Sigmoid colon (tissue), 4 donors: ENCODE data around the gene CCNDBP1.

Experiments
- CTCF ChIP-seq, 4 experiments: fragments of 450-650 bp in 3 of 4; fragments of 200-600 bp in 1 of 4; IDR thresholded peaks; one replicate each; pipeline ENCODE4 v1.5.1; 2016 to 2019; ENCODE audit warnings: antibody characterized with exemption in 4 of 4, mild to moderate bottlenecking in 3 of 4, moderate library complexity in 2 of 4
- EP300 ChIP-seq, 4 donors: sonication (generic); formaldehyde crosslinking; IDR thresholded peaks; one replicate each; pipeline ENCODE4 v1.6.1; 2017; ENCODE audit warnings: antibody characterized with exemption in 4 of 4

GRCh38 chr15:43220991-43221403 lies 35.8 kb downstream of the CCNDBP1 start, which contains the start of gene EPB42:
- TF ChIP-seq CTCF (IDR thresholded peaks at IDR 0.05) (no peak), EP300 (IDR thresholded peaks at IDR 0.05) (no peak)
